BJ (cell line): ENCODE measurements around the gene PEX14. TPM values are rescaled to one million over a fixed set of nuclear protein-coding genes. Genes with fewer than 3 reads are reported as not detected.

Experiments
- CTCF ChIA-PET: fragments of 350-600 bp; formaldehyde crosslinking; extraction: SDS; loops from one replicate; lab custom pipeline; 2021; ENCODE audit warnings: antibody characterized with exemption, inconsistent platforms; lab: Yijun Ruan, JAX
- POLR2A ChIA-PET: fragments of 300-600 bp; sonication (Branson Sonifier 250); formaldehyde crosslinking; extraction: SDS; loops from one replicate; lab custom pipeline; 2021; ENCODE audit warnings: antibody characterized with exemption; lab: Charles Lee
- DNase-seq: peaks from one replicate; pipeline ENCODE4 v3.0.0-alpha.2; 2011; ENCODE audit warnings: low read depth
- H3K27me3 ChIP-seq: 2 replicates; pipeline ENCODE4 v1.6.0; 2011; ENCODE audit warnings: low read length; ENCODE audit not compliant: control insufficient read depth, insufficient read depth
- H3K36me3 ChIP-seq: 2 replicates; pipeline ENCODE4 v1.5.1; 2011; ENCODE audit warnings: low read length; ENCODE audit not compliant: control insufficient read depth, insufficient read depth
- H3K4me3 ChIP-seq: 2 replicates; pipeline ENCODE4 v1.5.1; 2011; ENCODE audit warnings: low read depth, mild to moderate bottlenecking, control low read depth, low read length
- polyA plus RNA-seq: library from polyadenylated mRNA; depleted of rRNA; stranded (reverse); fragments of >200 nt; gene quantifications from 2 replicates; pipeline ENCODE4 v1.2.3, GENCODE V29; 2011
- TF ChIP-seq, protein P1 (sequence below): IDR thresholded peaks from 2 replicates; pipeline ENCODE4 v1.5.1; 2011; ENCODE audit warnings: low read depth, mild to moderate bottlenecking, control low read depth, inconsistent platforms, low read length, moderate library complexity; ENCODE audit not compliant: insufficient read depth

Gene PEX14
- polyA plus RNA-seq, 1 experiment, result 10.1 TPM

DNA sequence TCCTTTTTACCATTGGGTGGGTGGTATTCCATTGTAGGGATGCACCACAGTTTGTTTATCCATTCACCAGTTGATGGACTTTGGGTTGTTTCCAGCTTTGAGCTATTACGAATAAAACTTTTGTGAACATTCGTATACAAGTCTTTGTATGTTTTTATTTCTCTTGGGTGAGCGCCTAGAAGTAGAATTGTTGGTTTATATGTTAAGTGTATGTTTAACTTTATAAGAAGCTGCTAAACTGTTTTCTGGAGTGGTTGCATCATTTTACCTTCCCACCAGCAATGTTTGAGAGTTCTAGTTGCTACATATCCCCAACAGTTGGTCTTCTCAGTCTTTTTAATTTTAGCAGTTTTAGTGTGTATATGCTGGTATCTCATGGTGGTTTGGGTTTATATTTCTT lies 132.5 kb downstream of the PEX14 start:
- DNase-seq, result no peak
- Histone ChIP-seq H3K36me3 (peaks cover 2% of the 10 kb centered on the region; the same call in 1 of the 2 replicates), H3K4me3 (no peak overlapping the region), H3K27me3 (no peaks in the 10 kb centered on the region)
- CTCF ChIA-PET, result no interaction called here
- POLR2A ChIA-PET, result no interaction called here
- TF ChIP-seq, protein P1, sequence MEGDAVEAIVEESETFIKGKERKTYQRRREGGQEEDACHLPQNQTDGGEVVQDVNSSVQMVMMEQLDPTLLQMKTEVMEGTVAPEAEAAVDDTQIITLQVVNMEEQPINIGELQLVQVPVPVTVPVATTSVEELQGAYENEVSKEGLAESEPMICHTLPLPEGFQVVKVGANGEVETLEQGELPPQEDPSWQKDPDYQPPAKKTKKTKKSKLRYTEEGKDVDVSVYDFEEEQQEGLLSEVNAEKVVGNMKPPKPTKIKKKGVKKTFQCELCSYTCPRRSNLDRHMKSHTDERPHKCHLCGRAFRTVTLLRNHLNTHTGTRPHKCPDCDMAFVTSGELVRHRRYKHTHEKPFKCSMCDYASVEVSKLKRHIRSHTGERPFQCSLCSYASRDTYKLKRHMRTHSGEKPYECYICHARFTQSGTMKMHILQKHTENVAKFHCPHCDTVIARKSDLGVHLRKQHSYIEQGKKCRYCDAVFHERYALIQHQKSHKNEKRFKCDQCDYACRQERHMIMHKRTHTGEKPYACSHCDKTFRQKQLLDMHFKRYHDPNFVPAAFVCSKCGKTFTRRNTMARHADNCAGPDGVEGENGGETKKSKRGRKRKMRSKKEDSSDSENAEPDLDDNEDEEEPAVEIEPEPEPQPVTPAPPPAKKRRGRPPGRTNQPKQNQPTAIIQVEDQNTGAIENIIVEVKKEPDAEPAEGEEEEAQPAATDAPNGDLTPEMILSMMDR, result no peak

DNA sequence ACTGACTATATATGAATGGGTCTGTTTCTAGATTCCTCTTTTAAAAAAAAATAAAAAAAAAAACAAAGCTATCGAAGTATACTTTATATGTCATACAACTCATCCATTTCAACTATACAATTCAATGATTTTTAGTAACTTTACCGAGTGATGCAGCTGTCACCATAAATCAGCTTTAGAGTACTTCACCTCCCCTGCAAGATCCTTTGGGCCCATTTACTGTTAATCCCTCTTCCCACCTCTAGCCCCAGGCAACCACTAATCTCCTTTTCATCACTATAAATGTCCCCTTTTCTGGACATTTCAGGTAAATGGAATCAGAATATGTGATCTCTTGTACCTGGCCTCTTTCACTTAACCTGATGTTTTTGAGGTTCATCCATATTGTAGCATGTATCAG lies 133.9 kb downstream of the PEX14 start:
- Histone ChIP-seq H3K36me3 (peaks cover 2% of the 10 kb centered on the region; the same call in 1 of the 2 replicates), H3K4me3 (no peak overlapping the region), H3K27me3 (no peaks in the 10 kb centered on the region)
- ChIA-PET POLR2A (interaction anchor here (0.6 kb wide), 1 partner anchor 16 kb away, joined by 9 read pairs; no protein-coding TSS in a partner anchor), CTCF (no interaction called here)
- no peak for DNase-seq
- TF ChIP-seq, protein P1, result no peak

- no peak for DNase-seq
- ChIA-PET POLR2A (interaction anchor here (0.7 kb wide), 1 partner anchor 114 kb away, joined by 5 read pairs; no protein-coding TSS in a partner anchor), CTCF (no interaction called here)
- TF ChIP-seq, protein P1, result no peak
- no peaks in the 10 kb centered on the region for H3K27me3 ChIP-seq
- H3K36me3 ChIP-seq, result peaks cover 3% of the 10 kb centered on the region
- H3K4me3 ChIP-seq, result no peak overlapping the region
Measured at GRCh38 chr1:10610901-10611600, 136.3 kb downstream of the PEX14 start.

DNA sequence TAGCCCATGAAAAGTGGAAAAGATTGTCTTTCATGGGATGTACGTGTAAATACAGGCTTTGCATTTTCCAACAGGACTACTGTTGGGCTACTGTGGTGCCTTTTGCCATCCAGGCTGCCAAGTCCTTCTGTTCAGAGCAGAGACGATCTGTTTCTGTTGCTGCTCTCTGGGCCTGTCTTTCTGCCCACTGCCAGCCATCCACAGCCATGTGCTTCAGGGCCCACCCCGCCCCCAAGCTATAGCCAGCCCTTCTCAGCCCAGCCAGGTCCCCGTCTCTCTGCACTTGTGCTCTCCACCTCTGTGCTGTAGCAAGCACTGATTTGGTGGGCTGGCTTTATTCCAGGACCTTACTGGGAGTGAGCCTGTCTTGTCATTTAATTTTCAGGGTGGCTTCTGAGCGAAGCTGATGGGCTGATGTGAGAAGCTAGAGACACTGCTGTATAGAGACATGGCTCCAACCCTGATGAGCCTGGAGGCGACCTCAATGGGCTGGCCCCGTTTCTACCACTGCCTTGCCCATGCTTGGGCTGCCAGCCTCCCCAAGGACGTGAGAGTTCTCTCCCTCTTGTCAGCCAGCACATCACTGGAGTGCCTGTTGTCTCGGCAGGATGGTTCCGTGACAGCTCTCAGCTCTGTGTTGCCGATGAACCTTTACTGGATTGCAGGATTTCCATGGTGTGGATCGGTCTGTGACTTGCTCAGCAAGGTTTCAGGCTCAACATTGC lies 137.8 kb downstream of the PEX14 start:
- peaks cover 2% of the 10 kb centered on the region for H3K36me3 ChIP-seq
- no peak overlapping the region for H3K4me3 ChIP-seq
- POLR2A ChIA-PET, result no interaction called here
- DNase-seq, result no peak
- TF ChIP-seq, protein P1, result no peak
- H3K27me3 ChIP-seq, result no peaks in the 10 kb centered on the region
- CTCF ChIA-PET, result no interaction called here

DNA sequence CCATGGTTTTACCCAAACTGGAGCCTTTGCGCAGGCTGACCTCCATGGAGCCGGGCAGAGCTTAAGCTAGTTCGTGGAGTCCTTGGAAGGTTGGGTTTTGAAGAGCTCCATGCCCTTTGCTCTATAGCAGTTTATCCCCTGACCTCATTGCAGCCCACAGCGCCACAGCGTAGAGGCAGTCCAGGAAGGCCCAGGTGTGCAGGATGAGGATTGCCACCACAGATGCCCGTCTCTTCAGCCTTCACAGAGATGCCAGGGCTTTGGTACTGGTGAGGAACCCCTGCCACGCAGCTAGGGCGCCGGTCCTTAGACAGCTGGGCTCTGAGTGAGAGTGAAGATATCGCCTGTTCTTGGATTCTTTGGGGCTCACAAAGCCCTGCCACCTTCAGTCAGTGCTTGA lies 138.6 kb downstream of the PEX14 start:
- Histone ChIP-seq H3K4me3 (no peak overlapping the region), H3K27me3 (no peaks in the 10 kb centered on the region), H3K36me3 (peaks cover 2% of the 10 kb centered on the region)
- DNase-seq, result no peak
- TF ChIP-seq, protein P1, result no peak
- POLR2A ChIA-PET, result no interaction called here
- CTCF ChIA-PET, result no interaction called here
